IPS-18c (cell line): ENCODE data around the gene B2M.
"Not testable (repeated sequence)": the region's sequence is repeated elsewhere in the genome, so short reads cannot be mapped to it uniquely, and the experiment has no call there.

Source experiments
- H3K4me3 ChIP-seq: 2 replicates; pipeline ENCODE4 v1.7.0; 2013; ENCODE audit warnings: low read depth, mild to moderate bottlenecking, low read length, moderate library complexity; ENCODE audit not compliant: insufficient read depth
- H3K9me3 ChIP-seq: one replicate; pipeline ENCODE4 v1.6.1; 2013; ENCODE audit warnings: mild to moderate bottlenecking, low read length, moderate library complexity; ENCODE audit not compliant: control insufficient read depth, insufficient read depth

B2M gene

DNA sequence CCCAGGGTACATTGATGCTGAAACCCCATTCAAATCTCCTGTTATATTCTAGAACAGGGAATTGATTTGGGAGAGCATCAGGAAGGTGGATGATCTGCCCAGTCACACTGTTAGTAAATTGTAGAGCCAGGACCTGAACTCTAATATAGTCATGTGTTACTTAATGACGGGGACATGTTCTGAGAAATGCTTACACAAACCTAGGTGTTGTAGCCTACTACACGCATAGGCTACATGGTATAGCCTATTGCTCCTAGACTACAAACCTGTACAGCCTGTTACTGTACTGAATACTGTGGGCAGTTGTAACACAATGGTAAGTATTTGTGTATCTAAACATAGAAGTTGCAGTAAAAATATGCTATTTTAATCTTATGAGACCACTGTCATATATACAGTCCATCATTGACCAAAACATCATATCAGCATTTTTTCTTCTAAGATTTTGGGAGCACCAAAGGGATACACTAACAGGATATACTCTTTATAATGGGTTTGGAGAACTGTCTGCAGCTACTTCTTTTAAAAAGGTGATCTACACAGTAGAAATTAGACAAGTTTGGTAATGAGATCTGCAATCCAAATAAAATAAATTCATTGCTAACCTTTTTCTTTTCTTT lies 5.8 kb downstream of the B2M start:
- Histone ChIP-seq H3K4me3 (no peak overlapping the region), H3K9me3 (no peaks in the 10 kb centered on the region)

DNA sequence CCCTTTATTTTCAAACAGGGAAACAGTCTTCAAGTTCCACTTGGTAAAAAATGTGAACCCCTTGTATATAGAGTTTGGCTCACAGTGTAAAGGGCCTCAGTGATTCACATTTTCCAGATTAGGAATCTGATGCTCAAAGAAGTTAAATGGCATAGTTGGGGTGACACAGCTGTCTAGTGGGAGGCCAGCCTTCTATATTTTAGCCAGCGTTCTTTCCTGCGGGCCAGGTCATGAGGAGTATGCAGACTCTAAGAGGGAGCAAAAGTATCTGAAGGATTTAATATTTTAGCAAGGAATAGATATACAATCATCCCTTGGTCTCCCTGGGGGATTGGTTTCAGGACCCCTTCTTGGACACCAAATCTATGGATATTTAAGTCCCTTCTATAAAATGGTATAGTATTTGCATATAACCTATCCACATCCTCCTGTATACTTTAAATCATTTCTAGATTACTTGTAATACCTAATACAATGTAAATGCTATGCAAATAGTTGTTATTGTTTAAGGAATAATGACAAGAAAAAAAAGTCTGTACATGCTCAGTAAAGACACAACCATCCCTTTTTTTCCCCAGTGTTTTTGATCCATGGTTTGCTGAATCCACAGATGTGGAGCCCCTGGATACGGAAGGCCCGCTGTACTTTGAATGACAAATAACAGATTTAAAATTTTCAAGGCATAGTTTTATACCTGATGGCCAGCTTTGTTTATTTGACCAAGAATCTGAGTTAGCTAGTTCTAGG lies 7.0 kb downstream of the B2M start:
- H3K9me3 ChIP-seq = no peaks in the 10 kb centered on the region
- no peak overlapping the region for H3K4me3 ChIP-seq

DNA sequence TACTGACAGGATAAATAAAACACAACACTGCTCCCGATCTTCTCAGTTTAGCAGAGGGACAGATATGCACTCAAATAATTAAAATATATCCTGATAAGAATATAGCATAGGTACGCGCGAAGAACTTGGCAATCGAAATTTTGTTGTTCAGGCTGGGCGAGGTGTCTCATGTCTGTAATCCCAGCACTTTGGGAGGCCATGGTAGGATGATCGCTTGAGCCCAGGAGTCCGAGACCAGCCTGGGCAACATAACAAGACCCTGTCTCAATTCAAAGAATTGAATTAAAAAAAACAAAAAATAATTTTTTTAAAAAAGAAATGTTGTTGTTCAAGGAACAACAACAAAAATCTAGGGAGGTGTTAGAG lies 7.6 kb downstream of the B2M start:
- H3K9me3 ChIP-seq = no peaks in the 10 kb centered on the region
- no peak overlapping the region for H3K4me3 ChIP-seq

DNA sequence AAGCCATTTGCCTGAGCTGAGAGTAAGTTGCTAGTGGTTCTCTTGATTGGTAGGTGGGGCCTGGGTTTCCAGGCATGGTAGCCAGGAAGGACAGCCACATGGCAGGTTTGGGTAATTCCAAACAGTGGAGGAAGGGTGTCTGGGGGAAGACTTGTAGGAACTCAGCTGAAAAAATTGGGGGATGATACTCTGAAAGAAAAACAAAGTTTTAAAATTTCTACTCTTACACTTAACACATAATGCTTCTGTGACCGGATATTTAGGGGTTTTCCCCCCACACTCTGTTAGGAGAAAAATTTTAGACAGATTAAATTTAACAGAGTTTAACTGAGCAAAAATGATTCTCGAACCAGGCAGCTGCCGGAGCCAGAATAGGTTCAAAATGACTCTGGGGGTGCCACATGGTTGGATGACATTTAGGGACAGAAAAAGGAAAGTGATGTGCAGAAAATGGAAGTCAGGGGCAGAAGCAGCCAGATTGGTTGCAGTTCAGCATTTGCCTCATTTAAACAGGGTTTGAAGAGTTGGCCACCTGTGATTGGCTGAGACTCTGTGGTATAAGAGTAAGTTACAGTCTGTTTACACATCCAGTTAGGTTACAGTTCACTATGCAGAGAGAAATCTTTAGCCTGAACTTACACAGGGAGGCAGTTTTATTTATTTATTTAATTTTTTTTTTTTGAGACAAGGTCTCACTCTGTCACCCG lies 8.1 kb downstream of the B2M start:
- no peaks in the 10 kb centered on the region for H3K9me3 ChIP-seq
- H3K4me3 ChIP-seq = no peak overlapping the region

DNA sequence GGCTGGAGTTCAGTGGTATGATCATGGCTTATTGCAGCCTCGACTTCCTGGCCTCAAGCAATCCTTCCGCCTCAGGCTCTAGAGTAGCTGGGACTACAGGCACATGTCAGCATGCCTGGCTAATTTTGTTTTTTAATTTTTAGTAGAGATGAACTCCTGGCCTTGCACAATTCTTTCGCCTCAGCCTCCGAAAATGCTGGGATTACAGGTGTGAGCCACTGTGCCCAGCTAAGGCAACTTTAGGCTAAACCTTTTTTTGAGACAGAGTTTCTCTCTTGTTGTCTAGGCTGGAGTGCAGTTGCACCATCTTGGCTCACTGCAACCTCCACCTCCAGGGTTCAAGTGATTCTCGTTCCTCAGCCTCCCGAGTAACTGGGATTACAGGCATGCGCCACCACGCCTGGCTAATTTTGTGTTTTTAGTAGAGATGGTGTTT lies 8.7 kb downstream of the B2M start:
- H3K9me3 ChIP-seq, H3K4me3 ChIP-seq: not testable (repeated sequence)

DNA sequence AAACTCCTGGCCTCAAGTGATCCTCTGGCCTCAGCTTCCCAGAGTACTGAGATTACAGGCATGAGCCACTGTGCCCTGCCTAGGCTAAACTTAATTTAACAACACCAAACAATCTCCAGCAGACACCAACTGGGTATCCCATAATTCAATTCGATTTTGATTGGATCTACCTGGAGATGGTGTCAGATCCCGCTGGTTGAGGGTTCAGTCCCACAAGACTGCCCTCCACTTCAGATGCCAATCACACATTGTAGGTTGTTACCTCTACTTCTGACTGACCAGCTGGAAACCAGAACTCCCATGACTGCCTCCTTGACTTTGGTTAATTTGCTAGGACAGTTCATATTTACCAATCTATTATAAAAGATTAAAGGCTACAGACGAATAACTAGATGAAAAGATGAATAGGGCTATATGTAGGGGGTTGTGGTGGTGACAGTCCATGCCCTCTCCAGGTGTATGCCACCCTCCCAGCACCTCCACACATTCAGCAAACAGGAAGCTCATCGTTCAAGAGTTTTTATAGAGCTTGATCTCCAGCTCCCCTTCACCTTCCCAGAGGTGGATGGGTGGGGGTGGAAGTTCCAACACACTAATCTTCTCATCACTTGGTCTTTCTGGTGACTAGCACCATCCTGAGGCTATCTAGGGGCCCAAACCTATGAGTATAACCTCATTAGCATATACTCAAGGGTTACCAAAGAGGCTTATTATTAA lies 9.3 kb downstream of the B2M start:
- Histone ChIP-seq H3K4me3 (no peak overlapping the region), H3K9me3 (no peaks in the 10 kb centered on the region)

DNA sequence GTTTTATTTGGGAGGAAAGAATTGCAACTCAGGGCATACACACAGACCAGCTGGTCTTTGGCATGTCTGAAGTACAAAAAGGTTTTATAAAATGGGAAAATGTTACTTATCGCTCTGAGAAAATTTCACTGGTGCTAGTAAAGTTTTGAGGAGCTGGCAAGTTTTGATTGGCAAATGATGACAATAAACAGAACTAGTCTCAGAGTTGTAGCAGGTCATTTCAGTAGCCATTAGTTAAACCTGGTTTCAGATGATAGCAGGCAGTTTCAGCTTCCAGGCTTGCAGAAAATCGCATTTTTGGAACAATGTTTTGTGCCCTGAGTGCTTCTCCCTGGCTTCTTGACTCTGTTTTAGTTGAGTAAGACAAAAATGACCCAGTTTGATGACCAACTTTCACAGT lies 10.7 kb downstream of the B2M start:
- Histone ChIP-seq H3K4me3 (no peak overlapping the region), H3K9me3 (no peaks in the 10 kb centered on the region)

DNA sequence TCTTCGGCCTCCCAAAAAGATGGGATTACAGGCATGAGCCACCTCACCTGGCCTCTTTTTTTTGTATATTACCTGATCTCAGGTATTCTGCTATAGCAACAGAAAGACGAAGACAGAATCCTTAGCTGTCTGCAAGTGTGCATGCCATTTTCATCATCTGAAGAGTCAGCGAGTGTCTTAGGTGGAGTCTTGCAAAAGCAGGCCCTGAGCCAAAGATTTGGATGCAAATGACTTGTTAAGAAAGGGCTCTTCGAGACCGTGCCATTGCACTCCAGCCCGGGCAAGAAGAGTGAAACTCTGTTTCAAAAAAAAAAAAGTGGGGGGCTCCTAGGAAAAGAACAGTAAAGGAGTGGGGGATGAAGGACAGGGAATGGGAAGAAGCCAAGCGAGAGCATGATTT lies 14.8 kb downstream of the B2M start:
- no peaks in the 10 kb centered on the region for H3K9me3 ChIP-seq
- no peak overlapping the region for H3K4me3 ChIP-seq

DNA sequence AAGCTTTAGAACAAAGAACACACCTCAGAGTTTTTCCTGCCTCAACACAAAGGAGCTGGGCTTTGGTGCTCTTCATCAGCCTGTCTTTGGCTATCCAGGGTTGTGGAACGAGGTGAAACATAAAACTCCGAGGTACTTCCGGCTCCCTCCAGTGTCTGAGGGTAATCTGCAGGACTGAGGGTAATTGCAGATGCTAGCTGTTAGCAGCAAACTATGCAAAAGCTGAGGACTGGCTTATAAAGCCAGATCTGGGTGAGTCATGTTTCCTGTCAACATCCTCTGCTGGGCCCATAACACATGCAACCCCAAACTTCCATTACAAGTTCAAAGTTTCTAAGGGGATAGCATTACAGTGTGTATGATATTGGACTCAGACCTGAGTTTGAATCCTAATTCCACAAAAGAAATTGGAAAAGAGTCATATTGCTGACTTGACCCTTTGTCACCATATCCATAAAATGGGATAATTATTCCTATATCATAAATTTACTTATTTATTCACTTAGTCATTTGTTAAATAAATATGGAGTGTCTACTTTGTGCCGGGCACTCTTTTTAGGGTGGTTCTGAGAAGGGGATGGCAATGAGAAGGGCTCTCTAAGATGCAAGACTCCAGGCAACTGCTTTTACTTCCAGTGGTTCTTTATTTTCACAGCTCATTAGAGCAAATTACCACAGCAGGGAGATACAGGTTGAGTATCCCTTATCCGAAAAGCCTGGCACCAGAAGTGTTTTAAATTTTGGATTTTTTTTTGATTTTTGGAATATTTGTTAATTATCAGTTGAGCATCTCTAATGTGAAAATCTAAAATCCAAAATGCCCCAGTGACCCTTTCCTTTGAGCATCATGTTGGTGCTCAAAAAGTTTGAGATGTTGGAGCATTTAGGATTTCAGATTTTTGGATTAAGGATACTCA lies 15.5 kb downstream of the B2M start:
- no peaks in the 10 kb centered on the region for H3K9me3 ChIP-seq
- no peak overlapping the region for H3K4me3 ChIP-seq

DNA sequence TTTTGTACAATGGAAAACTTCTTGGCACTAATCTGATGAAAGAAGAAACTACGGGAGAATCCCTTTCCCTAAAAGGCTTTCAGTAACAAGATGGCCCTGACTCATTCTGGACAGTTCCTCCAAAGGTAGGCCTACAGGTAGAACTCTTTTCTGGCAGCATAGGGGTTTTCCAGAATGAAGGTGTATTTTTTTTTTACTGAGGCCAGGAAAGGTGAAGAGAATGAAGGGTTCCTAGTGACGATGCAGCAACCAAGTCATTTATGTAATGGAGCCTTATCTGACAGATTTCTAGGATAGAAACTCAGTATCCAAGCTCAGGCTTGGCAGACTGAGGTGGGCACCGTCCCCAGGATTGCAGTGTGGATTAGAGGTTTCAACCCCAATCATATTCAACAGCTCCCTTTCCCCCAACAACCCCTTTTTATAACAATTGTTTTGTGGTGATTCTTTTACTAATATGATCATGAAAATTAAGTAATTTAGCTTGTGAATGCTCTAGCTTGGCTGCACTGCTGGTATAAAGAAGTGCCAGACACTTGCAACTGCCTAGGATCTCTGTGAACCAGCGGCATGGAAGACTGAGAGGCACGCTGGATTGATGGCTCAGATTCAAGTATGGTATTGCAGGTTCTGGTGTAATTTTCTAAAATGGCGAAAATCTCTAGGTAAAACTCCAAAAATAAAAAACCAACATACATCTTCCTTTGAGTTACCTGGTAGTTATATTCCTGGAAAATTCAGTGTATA lies 16.3 kb downstream of the B2M start:
- Histone ChIP-seq H3K4me3 (no peak overlapping the region), H3K9me3 (no peaks in the 10 kb centered on the region)

DNA sequence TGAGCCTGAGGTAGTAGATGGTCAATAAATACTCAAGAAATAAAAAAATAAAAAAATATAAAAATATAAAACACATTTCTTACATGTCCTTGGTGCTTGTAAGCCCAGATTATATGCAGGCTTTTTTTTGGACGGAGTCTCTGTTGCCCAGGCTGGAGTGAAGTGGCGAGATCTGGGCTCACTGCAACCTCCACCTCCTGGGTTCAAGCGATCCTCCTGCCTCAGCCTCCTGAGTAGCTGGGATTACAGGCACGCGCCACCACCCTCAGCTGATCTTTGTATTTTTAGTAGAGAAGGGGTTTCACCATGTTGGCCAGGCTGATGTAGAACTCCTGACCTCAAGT lies 16.9 kb downstream of the B2M start:
- H3K4me3 ChIP-seq = peak overlapping the region; percentile 91; the same call in 1 of the 2 replicates
- not testable (repeated sequence) for H3K9me3 ChIP-seq

DNA sequence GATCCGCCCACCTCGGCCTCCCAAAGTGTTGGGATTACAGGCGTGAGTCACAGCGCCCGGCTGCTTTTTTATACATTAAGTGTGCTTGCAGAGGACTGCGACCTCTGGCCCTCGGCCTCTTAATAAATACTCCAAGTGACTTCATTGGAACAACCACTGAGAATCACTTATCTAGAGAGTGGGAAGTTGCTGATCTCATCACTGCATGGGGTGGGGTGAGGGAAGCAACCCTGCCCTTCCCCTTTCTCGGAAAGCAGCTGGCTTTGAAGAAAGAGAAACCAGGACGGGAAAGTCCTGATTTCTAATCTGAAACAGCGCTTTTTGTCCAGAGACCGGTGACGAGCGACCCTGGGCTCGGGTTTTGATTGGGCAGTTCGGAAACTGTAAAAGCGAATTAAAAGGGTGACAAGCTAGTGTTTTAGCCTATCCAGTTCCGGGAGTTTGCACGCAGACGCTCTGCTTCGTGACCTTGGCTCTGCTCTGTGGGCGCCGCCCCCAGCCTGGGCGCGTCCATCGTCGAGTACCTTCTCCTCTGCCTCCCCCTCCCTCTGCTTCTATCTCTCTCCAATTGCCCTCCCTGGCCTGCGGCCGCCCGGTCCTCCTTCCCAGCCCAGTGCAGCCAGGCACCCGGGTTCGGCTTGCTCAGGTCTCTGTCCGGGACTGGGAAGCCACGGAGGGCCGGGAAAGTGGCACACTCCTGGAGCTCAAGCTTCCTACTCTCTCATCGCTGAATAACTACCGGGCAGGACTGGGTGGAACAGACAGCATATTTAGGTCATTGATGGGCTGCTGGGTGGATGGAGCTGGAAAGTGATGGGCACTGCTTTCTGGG lies 17.5 kb downstream of the B2M start:
- Histone ChIP-seq H3K4me3 (peak overlapping the region; percentile 91), H3K9me3 (no peaks in the 10 kb centered on the region)

DNA sequence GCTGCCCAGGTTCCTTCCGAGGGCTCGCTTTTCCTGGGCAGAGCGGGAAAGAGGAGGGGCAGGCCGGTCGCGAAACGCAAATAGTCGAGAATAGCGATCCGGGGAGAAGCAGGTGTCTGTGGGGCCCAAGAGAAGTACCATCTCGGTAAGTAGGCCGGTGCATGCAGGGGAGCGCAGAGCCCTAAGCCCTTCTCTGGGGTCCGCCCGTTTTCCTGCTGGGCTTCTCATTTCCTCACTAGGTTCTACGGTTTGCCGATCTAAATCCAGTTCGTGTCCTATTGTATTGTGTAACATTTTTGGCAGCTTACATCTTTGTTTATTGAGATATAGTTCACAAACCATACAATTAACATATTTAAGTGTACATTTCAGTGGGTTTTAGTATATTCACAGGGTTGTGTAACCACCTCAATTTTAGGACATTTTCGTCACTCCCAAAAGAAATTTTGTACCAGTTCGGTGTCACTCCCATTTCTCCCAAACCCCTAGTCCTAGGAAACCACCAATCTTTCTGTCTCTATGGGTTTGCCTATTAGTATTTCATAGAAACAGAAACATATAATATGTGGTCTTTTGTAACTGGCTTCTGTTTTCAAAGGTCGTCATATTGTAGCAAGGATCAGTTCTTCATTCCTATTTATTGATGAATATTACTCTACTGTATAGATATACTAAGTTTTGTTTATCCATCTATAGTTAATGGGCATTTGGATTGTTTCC lies 18.3 kb downstream of the B2M start:
- no peaks in the 10 kb centered on the region for H3K9me3 ChIP-seq
- peak overlapping the region; percentile 91 for H3K4me3 ChIP-seq

DNA sequence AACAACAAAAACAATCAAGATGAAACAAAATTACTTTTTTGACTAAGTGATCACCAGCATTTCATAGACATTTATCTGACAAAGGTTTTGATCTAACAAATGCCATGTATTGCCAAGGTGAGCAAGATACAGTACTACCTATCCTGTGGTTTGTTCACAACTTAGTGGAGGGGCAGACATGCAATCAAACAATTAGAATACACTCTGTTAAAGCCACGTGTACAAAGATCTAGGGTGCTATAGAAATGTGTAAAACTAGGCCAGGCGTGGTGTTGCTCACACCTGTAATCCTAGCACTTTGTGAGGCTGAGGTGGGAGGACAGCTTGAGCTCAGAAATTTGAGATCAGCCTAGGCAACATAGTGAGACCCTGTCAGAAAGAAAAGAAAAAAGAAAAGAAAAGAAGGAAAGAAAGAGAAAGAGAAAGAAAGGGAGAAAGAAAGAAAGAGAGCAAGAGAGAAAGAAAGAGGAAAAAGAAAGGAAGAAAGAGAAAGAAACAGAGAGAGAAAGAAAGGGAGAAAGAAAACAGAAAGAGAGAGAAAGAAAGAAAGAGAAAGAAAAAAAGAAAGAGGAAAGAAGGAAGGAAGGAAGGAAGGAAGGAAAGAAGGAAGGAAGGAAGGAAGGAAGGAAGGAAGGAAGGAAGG lies 23.6 kb downstream of the B2M start:
- no peaks in the 10 kb centered on the region for H3K9me3 ChIP-seq
- H3K4me3 ChIP-seq = no peak overlapping the region
